ENCODE results near the gene FCGR3B. TPM values are rescaled to one million over a fixed set of nuclear protein-coding genes. Genes with fewer than 3 reads are reported as not detected.
"Not testable (repeated sequence)": the region's sequence is repeated elsewhere in the genome, so short reads cannot be mapped to it uniquely, and the experiment has no call there.

The FCGR3B gene
- total and polyA plus RNA-seq, 4 donors, result 0.64 to 9.2 (median 4.1) TPM

- no CpG with 5 or more reads among the region's 4 CpGs for WGBS
- not testable (repeated sequence) for H3K4me1 ChIP-seq (ENCODE audit: control insufficient read depth in 4 of 4, insufficient read depth in 4 of 4, low read length in 3 of 4); H3K4me3 ChIP-seq (ENCODE audit: low read depth in 1 of 3, low read length in 3 of 3); H3K36me3 ChIP-seq (ENCODE audit: control insufficient read depth in 4 of 4, insufficient read depth in 3 of 4, low read depth in 1 of 4, low read length in 3 of 4); H3K27ac ChIP-seq (ENCODE audit: low read depth in 1 of 2, low read length in 2 of 2); H3K9me3 ChIP-seq (ENCODE audit: control insufficient read depth in 4 of 4, low read length in 3 of 4); DNase-seq (ENCODE audit: low spot score); H3K9ac ChIP-seq (ENCODE audit: low read depth in 1 of 2, low read length in 2 of 2); H3K27me3 ChIP-seq (ENCODE audit: control insufficient read depth in 4 of 4, insufficient read depth in 4 of 4, low read length in 3 of 4)
Measured at GRCh38 chr1:161664689-161665088, 33.7 kb upstream of the FCGR3B start.

GRCh38 chr1:161663569-161663968, 32.6 kb upstream of the FCGR3B start:
- not testable (repeated sequence) for H3K4me3 ChIP-seq (ENCODE audit: low read depth in 1 of 3, low read length in 3 of 3); H3K9me3 ChIP-seq (ENCODE audit: control insufficient read depth in 4 of 4, low read length in 3 of 4)
- WGBS, result no CpG with 5 or more reads among the region's 1 CpG

GRCh38 chr1:161662684-161663339, 31.8 kb upstream of the FCGR3B start, which contains the start of gene FCGR2B:
Gene FCGR2B (plus strand): TSS chr1:161663143. CDS start chr1:161663242, 99 bp downstream.
- H3K27ac ChIP-seq (ENCODE audit: low read depth in 1 of 2, low read length in 2 of 2); H3K9ac ChIP-seq (ENCODE audit: low read depth in 1 of 2, low read length in 2 of 2); DNase-seq (ENCODE audit: low spot score); H3K36me3 ChIP-seq (ENCODE audit: control insufficient read depth in 4 of 4, insufficient read depth in 3 of 4, low read depth in 1 of 4, low read length in 3 of 4); H3K27me3 ChIP-seq (ENCODE audit: control insufficient read depth in 4 of 4, insufficient read depth in 4 of 4, low read length in 3 of 4); H3K9me3 ChIP-seq (ENCODE audit: control insufficient read depth in 4 of 4, low read length in 3 of 4); H3K4me1 ChIP-seq (ENCODE audit: control insufficient read depth in 4 of 4, insufficient read depth in 4 of 4, low read length in 3 of 4); H3K4me3 ChIP-seq (ENCODE audit: low read depth in 1 of 3, low read length in 3 of 3): not testable (repeated sequence)
- no CpG with 5 or more reads among the region's 4 CpGs for WGBS

More at GRCh38 chr1:161663569-161663968, 32.6 kb upstream of the FCGR3B start:
- H3K9ac ChIP-seq (ENCODE audit: low read depth in 1 of 2, low read length in 2 of 2); H3K36me3 ChIP-seq (ENCODE audit: control insufficient read depth in 4 of 4, insufficient read depth in 3 of 4, low read depth in 1 of 4, low read length in 3 of 4); H3K27ac ChIP-seq (ENCODE audit: low read depth in 1 of 2, low read length in 2 of 2); DNase-seq (ENCODE audit: low spot score); H3K27me3 ChIP-seq (ENCODE audit: control insufficient read depth in 4 of 4, insufficient read depth in 4 of 4, low read length in 3 of 4); H3K4me1 ChIP-seq (ENCODE audit: control insufficient read depth in 4 of 4, insufficient read depth in 4 of 4, low read length in 3 of 4): not testable (repeated sequence)

- WGBS, result 65% methylated on average over 3 of the region's 9 CpGs
- H3K4me1 ChIP-seq (ENCODE audit: control insufficient read depth in 4 of 4, insufficient read depth in 4 of 4, low read length in 3 of 4); H3K36me3 ChIP-seq (ENCODE audit: control insufficient read depth in 4 of 4, insufficient read depth in 3 of 4, low read depth in 1 of 4, low read length in 3 of 4); H3K4me3 ChIP-seq (ENCODE audit: low read depth in 1 of 3, low read length in 3 of 3); H3K27me3 ChIP-seq (ENCODE audit: control insufficient read depth in 4 of 4, insufficient read depth in 4 of 4, low read length in 3 of 4); H3K27ac ChIP-seq (ENCODE audit: low read depth in 1 of 2, low read length in 2 of 2); H3K9me3 ChIP-seq (ENCODE audit: control insufficient read depth in 4 of 4, low read length in 3 of 4); H3K9ac ChIP-seq (ENCODE audit: low read depth in 1 of 2, low read length in 2 of 2); DNase-seq (ENCODE audit: low spot score): not testable (repeated sequence)
Measured at GRCh38 chr1:161661660-161662311, 30.8 kb upstream of the FCGR3B start.

- DNase-seq (ENCODE audit: low spot score); H3K4me1 ChIP-seq (ENCODE audit: control insufficient read depth in 4 of 4, insufficient read depth in 4 of 4, low read length in 3 of 4); H3K36me3 ChIP-seq (ENCODE audit: control insufficient read depth in 4 of 4, insufficient read depth in 3 of 4, low read depth in 1 of 4, low read length in 3 of 4); H3K4me3 ChIP-seq (ENCODE audit: low read depth in 1 of 3, low read length in 3 of 3); H3K27me3 ChIP-seq (ENCODE audit: control insufficient read depth in 4 of 4, insufficient read depth in 4 of 4, low read length in 3 of 4); H3K9ac ChIP-seq (ENCODE audit: low read depth in 1 of 2, low read length in 2 of 2); H3K9me3 ChIP-seq (ENCODE audit: control insufficient read depth in 4 of 4, low read length in 3 of 4); H3K27ac ChIP-seq (ENCODE audit: low read depth in 1 of 2, low read length in 2 of 2): not testable (repeated sequence)
Measured at GRCh38 chr1:161658524-161658923, 27.5 kb upstream of the FCGR3B start.

- H3K27me3 ChIP-seq (ENCODE audit: control insufficient read depth in 4 of 4, insufficient read depth in 4 of 4, low read length in 3 of 4); H3K9ac ChIP-seq (ENCODE audit: low read depth in 1 of 2, low read length in 2 of 2); H3K27ac ChIP-seq (ENCODE audit: low read depth in 1 of 2, low read length in 2 of 2); H3K9me3 ChIP-seq (ENCODE audit: control insufficient read depth in 4 of 4, low read length in 3 of 4); H3K4me1 ChIP-seq (ENCODE audit: control insufficient read depth in 4 of 4, insufficient read depth in 4 of 4, low read length in 3 of 4); H3K36me3 ChIP-seq (ENCODE audit: control insufficient read depth in 4 of 4, insufficient read depth in 3 of 4, low read depth in 1 of 4, low read length in 3 of 4); H3K4me3 ChIP-seq (ENCODE audit: low read depth in 1 of 3, low read length in 3 of 3): not testable (repeated sequence)
- 39% methylated on average over 6 of the region's 6 CpGs for WGBS
- peak; percentile 21 for DNase-seq (ENCODE audit: low spot score)
Measured at GRCh38 chr1:161653971-161654370, 23.0 kb upstream of the FCGR3B start.

- WGBS, result 14% methylated on average over 2 of the region's 7 CpGs
- not testable (repeated sequence) for H3K27me3 ChIP-seq (ENCODE audit: control insufficient read depth in 4 of 4, insufficient read depth in 4 of 4, low read length in 3 of 4); H3K4me1 ChIP-seq (ENCODE audit: control insufficient read depth in 4 of 4, insufficient read depth in 4 of 4, low read length in 3 of 4); H3K36me3 ChIP-seq (ENCODE audit: control insufficient read depth in 4 of 4, insufficient read depth in 3 of 4, low read depth in 1 of 4, low read length in 3 of 4); DNase-seq (ENCODE audit: low spot score); H3K27ac ChIP-seq (ENCODE audit: low read depth in 1 of 2, low read length in 2 of 2); H3K9ac ChIP-seq (ENCODE audit: low read depth in 1 of 2, low read length in 2 of 2); H3K4me3 ChIP-seq (ENCODE audit: low read depth in 1 of 3, low read length in 3 of 3); H3K9me3 ChIP-seq (ENCODE audit: control insufficient read depth in 4 of 4, low read length in 3 of 4)
Measured at GRCh38 chr1:161653541-161653940, 22.6 kb upstream of the FCGR3B start.

All from liver (tissue), 9 donors.